ENCODE results near the gene NAB2. TPM values are rescaled to one million over a fixed set of nuclear protein-coding genes. Genes with fewer than 3 reads are reported as not detected.

NAB2 gene
- total and polyA plus RNA-seq, 9 of the 15 experiments (the other 6 are each of a cell fraction or from before 2014, with no cell fraction given), result 0.45 to 40.9 (median 20.4) TPM

- no peak for TF ChIP-seq SMAD4 (CRISPR knock-in tag; conservative IDR thresholded peaks at IDR 0.05)
- TF ChIP-seq MECOM (CRISPR knock-in tag; IDR thresholded peaks at IDR 0.05), result no peak
- no peak for TF ChIP-seq L3MBTL2 (IDR thresholded peaks at IDR 0.05)
- TF ChIP-seq HNRNPH1 (optimal IDR thresholded peaks at IDR 0.05; ENCODE audit: low read depth, low read length), result no peak
- no peak for TF ChIP-seq ZSCAN29 (IDR thresholded peaks at IDR 0.05)
- no peak for TF ChIP-seq ETS2 (tag; IDR thresholded peaks at IDR 0.05; ENCODE audit: borderline replicate concordance, poor library complexity, severe bottlenecking)
- TF ChIP-seq HMGXB4 (CRISPR knock-in tag; IDR thresholded peaks at IDR 0.05), result no peak
- TF ChIP-seq ARID3B (CRISPR knock-in tag; IDR thresholded peaks at IDR 0.05; ENCODE audit: borderline replicate concordance), result 0 out of 2 replicates have a peak, but pooled peaks have one; percentile 20
- TF ChIP-seq TRIM25 (IDR thresholded peaks at IDR 0.05; ENCODE audit: borderline replicate concordance), result no peak
- TF ChIP-seq POLR2G (IDR thresholded peaks at IDR 0.05; ENCODE audit: low read depth, low read length), result peak; percentile 60
- no peak for TF ChIP-seq NELFE (IDR thresholded peaks at IDR 0.05; ENCODE audit: insufficient read depth, insufficient read length)
- TF ChIP-seq KDM1A (IDR thresholded peaks at IDR 0.05), result peak; percentile 78 to 86
- no peak for TF ChIP-seq ZNF445 (CRISPR knock-in tag; IDR thresholded peaks at IDR 0.05; ENCODE audit: low read depth)
- TF ChIP-seq SMARCB1 (IDR thresholded peaks at IDR 0.05; ENCODE audit: insufficient read length, low read depth), result no peak
- no peak for TF ChIP-seq GTF2B (IDR thresholded peaks at IDR 0.05; ENCODE audit: extremely low read depth, insufficient read length)
- TF ChIP-seq E2F3 (CRISPR knock-in tag; IDR thresholded peaks at IDR 0.05), result no peak
These were observed 8.0 kb downstream of the NAB2 start (continued) for GRCh38 chr12:57096748-57097553.

Data from K562 (cell line).